ENCODE results near the gene BTBD9.

The BTBD9 gene

GRCh38 chr6:38268342-38268741 is 371.4 kb downstream of the BTBD9 start:
- in situ Hi-C loops (cut with HindIII; ENCODE audit: low sequenced_read_pairs): no loop called here
- H3K4me3 ChIP-seq (ENCODE audit: low read depth, low read length): no peak overlapping the region
- TF ChIP-seq CTCF (IDR thresholded peaks at IDR 0.05; ENCODE audit: low read depth, low read length, missing control alignments): no peak
- no peak for DNase-seq (ENCODE audit: low read depth)

GRCh38 chr6:38266921-38267354 is 372.8 kb downstream of the BTBD9 start:
- no peak for DNase-seq (ENCODE audit: low read depth)
- no peak overlapping the region for H3K4me3 ChIP-seq (ENCODE audit: low read depth, low read length)
- in situ Hi-C loops (cut with HindIII; ENCODE audit: low sequenced_read_pairs): no loop called here
- TF ChIP-seq CTCF (IDR thresholded peaks at IDR 0.05; ENCODE audit: low read depth, low read length, missing control alignments): no peak

- DNase-seq (ENCODE audit: low read depth): no peak
- no peak overlapping the region for H3K4me3 ChIP-seq (ENCODE audit: low read depth, low read length)
- in situ Hi-C loops (cut with HindIII; ENCODE audit: low sequenced_read_pairs): no loop called here
- no peak for TF ChIP-seq CTCF (IDR thresholded peaks at IDR 0.05; ENCODE audit: low read depth, low read length, missing control alignments)
These were observed 375.1 kb downstream of the BTBD9 start for GRCh38 chr6:38264605-38265004.

GRCh38 chr6:38262609-38263008 is 377.1 kb downstream of the BTBD9 start:
- in situ Hi-C loops (cut with HindIII; ENCODE audit: low sequenced_read_pairs): no loop called here
- no peak overlapping the region for H3K4me3 ChIP-seq (ENCODE audit: low read depth, low read length)
- no peak for TF ChIP-seq CTCF (IDR thresholded peaks at IDR 0.05; ENCODE audit: low read depth, low read length, missing control alignments)
- peak; percentile 47 for DNase-seq (ENCODE audit: low read depth)

GRCh38 chr6:38262026-38262425 is 377.7 kb downstream of the BTBD9 start:
- H3K4me3 ChIP-seq (ENCODE audit: low read depth, low read length): no peak overlapping the region
- in situ Hi-C loops (cut with HindIII; ENCODE audit: low sequenced_read_pairs): no loop called here
- no peak for TF ChIP-seq CTCF (IDR thresholded peaks at IDR 0.05; ENCODE audit: low read depth, low read length, missing control alignments)
- peak; percentile 81 for DNase-seq (ENCODE audit: low read depth)

GRCh38 chr6:38261626-38262025 is 378.1 kb downstream of the BTBD9 start:
- no peak for TF ChIP-seq CTCF (IDR thresholded peaks at IDR 0.05; ENCODE audit: low read depth, low read length, missing control alignments)
- no peak overlapping the region for H3K4me3 ChIP-seq (ENCODE audit: low read depth, low read length)
- DNase-seq (ENCODE audit: low read depth): no peak
- in situ Hi-C loops (cut with HindIII; ENCODE audit: low sequenced_read_pairs): no loop called here

- no peak overlapping the region for H3K4me3 ChIP-seq (ENCODE audit: low read depth, low read length)
- DNase-seq (ENCODE audit: low read depth): no peak
- in situ Hi-C loops (cut with HindIII; ENCODE audit: low sequenced_read_pairs): no loop called here
- TF ChIP-seq CTCF (IDR thresholded peaks at IDR 0.05; ENCODE audit: low read depth, low read length, missing control alignments): no peak
These were observed 380.0 kb downstream of the BTBD9 start for GRCh38 chr6:38259736-38260135.
